Transverse colon (tissue), 4 donors: Measurements from ENCODE around the gene ZC3H12D. TPM values are rescaled to one million over a fixed set of nuclear protein-coding genes. Genes with fewer than 3 reads are reported as not detected.

Source experiments
- DNase-seq: peaks from one replicate; pipeline ENCODE4 v3.0.0-alpha.2; 2019
- H3K27ac ChIP-seq, 4 donors: fragments of 200-600 bp; sonication (generic); 2 replicates each; pipeline ENCODE4 v1.5.1; 2016 to 2018; ENCODE audit warnings: inconsistent platforms in 4 of 4
- H3K27me3 ChIP-seq: fragments of 200-600 bp; sonication (generic); 2 replicates; pipeline ENCODE4 v1.5.1; 2017; ENCODE audit warnings: inconsistent platforms
- H3K36me3 ChIP-seq, 4 donors: fragments of 200-600 bp; sonication (generic); 2 replicates each; pipeline ENCODE4 v1.5.1; 2017 to 2019; ENCODE audit warnings: inconsistent platforms in 4 of 4
- H3K4me1 ChIP-seq, 4 donors: fragments of 200-600 bp; sonication (generic); 2 replicates each; pipeline ENCODE4 v1.5.1; 2017 to 2020; ENCODE audit warnings: inconsistent platforms in 4 of 4
- H3K4me3 ChIP-seq, 4 donors: fragments of 200-600 bp; sonication (generic); 1 replicate in 1 of 4; 2 replicates in 3 of 4; pipeline versions ENCODE4 v1.5.1 to v1.6.1; 2017 to 2019; ENCODE audit warnings: inconsistent platforms in 4 of 4
- H3K9me3 ChIP-seq, 2 donors: fragments of 200-600 bp; sonication (generic); 2 replicates each; pipeline ENCODE4 v1.5.1; 2017 to 2019; ENCODE audit warnings: inconsistent platforms in 2 of 2
- CTCF ChIP-seq, 5 experiments: fragments of 200-600 bp in 3 of 5; fragments of 450-650 bp in 2 of 5; sonication (generic) in 3 of 5; IDR thresholded peaks; 1 replicate in 2 of 5; 2 replicates in 3 of 5; pipeline ENCODE4 v1.5.1; 2016 to 2017; ENCODE audit warnings: antibody characterized with exemption in 5 of 5, inconsistent platforms in 3 of 5, mild to moderate bottlenecking in 2 of 5, moderate library complexity in 1 of 5
- EP300 ChIP-seq: sonication (generic); formaldehyde crosslinking; IDR thresholded peaks from one replicate; pipeline ENCODE4 v1.6.1; 2017; ENCODE audit warnings: antibody characterized with exemption, low read depth
- POLR2A ChIP-seq: fragments of 450-650 bp; IDR thresholded peaks from one replicate; pipeline ENCODE4 v1.6.1; 2016; ENCODE audit warnings: antibody characterized with exemption, mild to moderate bottlenecking, moderate library complexity
- POLR2AphosphoS5 ChIP-seq, 3 donors: sonication (generic); formaldehyde crosslinking; IDR thresholded peaks; one replicate each; pipeline ENCODE4 v1.6.1; 2016; ENCODE audit warnings: antibody characterized with exemption in 3 of 3
- WGBS, 2 donors: methylation state at CpG; one replicate each; pipeline ENCODE4 v1.1.5; 2018; ENCODE audit warnings: low coverage in 1 of 2; 5-methylcytosine and 5-hydroxymethylcytosine counted together
- in situ Hi-C, 4 donors: fragments of 200-750 bp; cut with MboI; loops; one replicate each; pipeline versions ENCODE4 v1.15.0 to v1.15.1; 2017; ENCODE audit warnings: low sequenced_read_pairs in 3 of 4, low pct_ligation_motif_present in 1 of 4, low pct_unique_long_range_greater_than_20kb in 1 of 4
- intact Hi-C: fragments of 100-400 bp; cut with DNase I; formaldehyde crosslinking; loops from one replicate; pipeline ENCODE4 v1.15.1; 2023; ENCODE audit warnings: low total_unique reads
- total RNA-seq, 4 donors: library from RNA; depleted of rRNA; stranded (reverse); fragments of >200 nt; gene quantifications; one replicate each; pipeline ENCODE4 v1.1.0, GENCODE V29; 2016

Gene ZC3H12D
- total RNA-seq, 4 donors from 2014 or later: 1.8 to 24.3 (median 12.1) TPM

- in situ Hi-C loops: no loop called here
- Histone ChIP-seq H3K36me3 (no peaks in the 10 kb centered on the region), H3K4me3 (no peak overlapping the region), H3K27me3 (no peaks in the 10 kb centered on the region), H3K27ac (no peak overlapping the region), H3K9me3 (no peaks in the 10 kb centered on the region), H3K4me1 (peaks cover 16 to 45% (median 22%) of the 10 kb centered on the region in 4 donors)
- intact Hi-C loops: no loop called here
- 89 to 100% methylated on average over 1 to 2 of the region's 2 CpGs for WGBS, 2 donors
- no peak for DNase-seq
- TF ChIP-seq EP300 (no peak), CTCF (IDR thresholded peaks at IDR 0.05) (no peak)
These were observed 13.9 kb downstream of the ZC3H12D start for GRCh38 chr6:149470948-149471347.

GRCh38 chr6:149468179-149468578 lies 16.6 kb downstream of the ZC3H12D start:
- H3K27me3 ChIP-seq: no peaks in the 10 kb centered on the region
- H3K4me1 ChIP-seq: peaks cover 4 to 32% (median 13%) of the 10 kb centered on the region in 4 donors
- intact Hi-C loops (no loop called here), in situ Hi-C loops (no loop called here)
- no peaks in the 10 kb centered on the region for H3K36me3 ChIP-seq
- WGBS, 2 donors: 81% methylated on average over 2 of the region's 2 CpGs; no CpG with 5 or more reads in 1 of the 2 donors
- DNase-seq: peak; percentile 36
- TF ChIP-seq POLR2A: no peak
- TF ChIP-seq POLR2AphosphoS5 (IDR thresholded peaks at IDR 0.05): no peak
- no peak for TF ChIP-seq CTCF (IDR thresholded peaks at IDR 0.05)
- no peak for TF ChIP-seq EP300
- H3K27ac ChIP-seq: peak overlapping the region in 1 of 4 donors; percentile 10
- no peak overlapping the region for H3K4me3 ChIP-seq
- no peaks in the 10 kb centered on the region for H3K9me3 ChIP-seq

GRCh38 chr6:149467265-149467664 lies 17.5 kb downstream of the ZC3H12D start:
- 77 to 100% methylated on average over 2 to 4 of the region's 4 CpGs for WGBS, 2 donors
- no peak overlapping the region for H3K27ac ChIP-seq

GRCh38 chr6:149464411-149464810 lies 20.4 kb downstream of the ZC3H12D start:
- no peak for TF ChIP-seq POLR2A
- no peak for TF ChIP-seq CTCF (IDR thresholded peaks at IDR 0.05)
- TF ChIP-seq EP300: no peak
- TF ChIP-seq POLR2AphosphoS5 (IDR thresholded peaks at IDR 0.05): no peak
- in situ Hi-C loops (no loop called here), intact Hi-C loops (no loop called here)
- H3K27me3 ChIP-seq: no peaks in the 10 kb centered on the region
- no peak for DNase-seq
- 55 to 70% methylated on average over 2 to 8 of the region's 8 CpGs for WGBS, 2 donors
- no peak overlapping the region for H3K27ac ChIP-seq
- no peaks in the 10 kb centered on the region for H3K36me3 ChIP-seq
- no peak overlapping the region for H3K4me3 ChIP-seq
- H3K9me3 ChIP-seq: no peaks in the 10 kb centered on the region
- H3K4me1 ChIP-seq: peaks cover 4 to 21% (median 7%) of the 10 kb centered on the region in 4 donors

More at GRCh38 chr6:149467265-149467664, 17.5 kb downstream of the ZC3H12D start:
- DNase-seq: no peak
- intact Hi-C loops: no loop called here
- H3K9me3 ChIP-seq: no peaks in the 10 kb centered on the region
- no peak overlapping the region for H3K4me3 ChIP-seq
- TF ChIP-seq CTCF (IDR thresholded peaks at IDR 0.05): no peak
- no peak for TF ChIP-seq EP300
- no peak for TF ChIP-seq POLR2AphosphoS5 (IDR thresholded peaks at IDR 0.05)
- no peak for TF ChIP-seq POLR2A
- in situ Hi-C loops: no loop called here
- no peaks in the 10 kb centered on the region for H3K36me3 ChIP-seq
- no peaks in the 10 kb centered on the region for H3K27me3 ChIP-seq
- peaks cover 4 to 23% (median 7%) of the 10 kb centered on the region in 4 donors for H3K4me1 ChIP-seq
